GM12878 (cell line): ENCODE results near the gene PLEKHH2. TPM values are rescaled to one million over a fixed set of nuclear protein-coding genes. Genes with fewer than 3 reads are reported as not detected.

ENCODE experiments used
- ATAC-seq: fragments of 200-7000 bp; cut with Tn5 transposase; 3 replicates; pipeline ENCODE4 v1.9.1; 2020; ENCODE audit warnings: mild to moderate bottlenecking, moderate library complexity
- BruUV-seq: library from RNA; stranded (reverse); fragments of 400-500 nt; replicated peaks from 2 replicates; lab custom pipeline; 2021; lab: Mats Ljungman, UMichigan
- CTCF ChIA-PET: fragments of 300-600 bp; sonication (Branson Sonifier 250); formaldehyde crosslinking; extraction: SDS; loops from one replicate; lab custom pipeline; 2021; ENCODE audit warnings: inconsistent platforms; lab: Yijun Ruan, JAX
- POLR2A ChIA-PET: fragments of 350-600 bp; formaldehyde crosslinking; extraction: SDS; loops from one replicate; lab custom pipeline; 2021; ENCODE audit warnings: inconsistent platforms; lab: Charles Lee
- RAD21 ChIA-PET: fragments of 300-600 bp; sonication (Branson Sonifier 250); formaldehyde crosslinking; loops from one replicate; lab custom pipeline; 2023; ENCODE audit warnings: antibody characterized with exemption; ENCODE audit not compliant: unreplicated experiment; lab: Charles Lee
- SMC1A ChIA-PET: fragments of 300-600 bp; sonication (Branson Sonifier 250); formaldehyde crosslinking; loops from one replicate; lab custom pipeline; 2023; ENCODE audit not compliant: unreplicated experiment, uncharacterized antibody; lab: Charles Lee
- DNase-seq: peaks from one replicate; pipeline ENCODE4 v3.0.0-alpha.2; 2011; ENCODE audit warnings: low read depth, low spot score
- FAIRE-seq: peaks from 3 replicates; lab custom pipeline; 2011; peaks lifted over from hg19 to GRCh38; lab: Jason Lieb, UNC
- H2AFZ ChIP-seq: 2 replicates; pipeline ENCODE4 v1.6.0; 2011; ENCODE audit warnings: low read depth, low read length, control low read depth; ENCODE audit not compliant: control insufficient read depth
- H3K27ac ChIP-seq: 2 replicates; pipeline ENCODE4 v1.5.1; 2011; ENCODE audit warnings: control low read depth; ENCODE audit not compliant: control insufficient read depth, insufficient read depth
- H3K27me3 ChIP-seq, 2 experiments: replicated peaks in 1 of 2; 2 replicates each; pipeline versions ENCODE4 v1.6.0 to v1.6.1; 2011; ENCODE audit warnings: low read length in 1 of 2; ENCODE audit not compliant: control insufficient read depth in 2 of 2, insufficient read depth in 2 of 2
- H3K36me3 ChIP-seq, 2 experiments: 2 replicates each; pipeline ENCODE4 v1.5.1; 2011; ENCODE audit warnings: low read length in 1 of 2; ENCODE audit not compliant: control insufficient read depth in 2 of 2, insufficient read depth in 2 of 2
- H3K4me1 ChIP-seq: 2 replicates; pipeline ENCODE4 v1.6.1; 2011; ENCODE audit warnings: mild to moderate bottlenecking, low read length, moderate library complexity, mixed read lengths; ENCODE audit not compliant: control insufficient read depth, insufficient read depth
- H3K4me2 ChIP-seq: 2 replicates; pipeline ENCODE4 v1.6.0; 2011; ENCODE audit warnings: control low read depth; ENCODE audit not compliant: control insufficient read depth, insufficient read depth
- H3K4me3 ChIP-seq: fragments of 200-600 bp; sonication (generic); 2 replicates; pipeline ENCODE4 v1.5.1; 2016
- H3K79me2 ChIP-seq: 2 replicates; pipeline ENCODE4 v1.6.0; 2011; ENCODE audit warnings: low read length; ENCODE audit not compliant: control insufficient read depth, insufficient read depth
- H3K9ac ChIP-seq: 2 replicates; pipeline ENCODE4 v1.8.0; 2011; ENCODE audit warnings: low read length, control low read depth, mixed read lengths; ENCODE audit not compliant: control insufficient read depth, insufficient read depth
- H3K9me3 ChIP-seq: replicated peaks from 3 replicates; pipeline ENCODE4 v1.5.1; 2011; ENCODE audit warnings: mild to moderate bottlenecking, low read length; ENCODE audit not compliant: control insufficient read depth, insufficient read depth
- H4K20me1 ChIP-seq: 2 replicates; pipeline ENCODE4 v1.6.0; 2011; ENCODE audit not compliant: control insufficient read depth, insufficient read depth
- CBX5 ChIP-seq: sonication (generic); IDR thresholded peaks from 2 replicates; pipeline ENCODE4 v1.6.1; 2016; ENCODE audit warnings: low read depth, moderate library complexity, mild to moderate bottlenecking, inconsistent platforms
- CREB1 ChIP-seq: IDR thresholded peaks from 2 replicates; pipeline ENCODE4 v1.6.1; 2012; ENCODE audit warnings: low read depth, mild to moderate bottlenecking, inconsistent platforms
- EGR1 ChIP-seq, 2 experiments: IDR thresholded peaks; 1 replicate in 1 of 2; 2 replicates in 1 of 2; pipeline ENCODE4 v1.6.1; 2011 to 2012; ENCODE audit warnings: low read depth in 2 of 2, low read length in 2 of 2, borderline replicate concordance in 1 of 2, mild to moderate bottlenecking in 1 of 2, moderate library complexity in 1 of 2
- ETV6 ChIP-seq, 2 experiments: fragments of 450-650 bp in 1 of 2; IDR thresholded peaks in 1 of 2; conservative IDR thresholded peaks in 1 of 2; 2 replicates each; pipeline ENCODE4 v1.6.1; 2014; ENCODE audit warnings: antibody characterized with exemption in 1 of 2, borderline replicate concordance in 1 of 2, low read depth in 1 of 2, mild to moderate bottlenecking in 1 of 2, moderate library complexity in 1 of 2
- POLR2AphosphoS5 ChIP-seq: IDR thresholded peaks from 2 replicates; pipeline ENCODE4 v1.6.1; 2011; ENCODE audit warnings: mild to moderate bottlenecking, low read length, inconsistent platforms
- SRF ChIP-seq, 2 experiments: IDR thresholded peaks; 2 replicates each; pipeline ENCODE4 v1.6.1; 2011; ENCODE audit warnings: low read depth in 2 of 2, low read length in 2 of 2, mild to moderate bottlenecking in 1 of 2, moderate library complexity in 1 of 2
- YY1 ChIP-seq: IDR thresholded peaks from 2 replicates; pipeline ENCODE4 v1.6.1; 2011; ENCODE audit warnings: low read depth, mild to moderate bottlenecking, low read length
- ZNF384 ChIP-seq: IDR thresholded peaks from 2 replicates; pipeline ENCODE4 v1.6.1; 2012; ENCODE audit warnings: low read depth, mild to moderate bottlenecking, low read length, improper control_type of control experiment, borderline replicate concordance
- ZNF622 ChIP-seq: fragments of 450-650 bp; IDR thresholded peaks from 2 replicates; pipeline ENCODE4 v1.6.1; 2017; ENCODE audit warnings: mild to moderate bottlenecking, inconsistent platforms
- ZZZ3 ChIP-seq: IDR thresholded peaks from 2 replicates; pipeline ENCODE4 v1.6.1; 2011; ENCODE audit warnings: low read depth; ENCODE audit not compliant: control insufficient read depth, insufficient read length
- WGBS: methylation state at CpG from one replicate; pipeline ENCODE4 v1.1.6; 2016; ENCODE audit warnings: low lambda C conversion rate; ENCODE audit not compliant: insufficient replicate concordance, insufficient coverage; ENCODE audit errors: missing lambda C conversion rate; 5-methylcytosine and 5-hydroxymethylcytosine counted together
- in situ Hi-C: fragments of 300-500 bp; cut with MboI; formaldehyde crosslinking; loops from 9 replicates; pipeline ENCODE4 v1.14.3; 2018; ENCODE audit warnings: mixed read lengths
- intact Hi-C: fragments of 100-400 bp; cut with micrococcal nuclease; formaldehyde crosslinking; loops from one replicate; pipeline ENCODE4 v1.14.2; 2022; ENCODE audit not compliant: unreplicated experiment
- polyA plus RNA-seq, 11 experiments: library from polyadenylated mRNA; depleted of rRNA in 4 of 11; unstranded in 6 of 11; stranded (reverse) in 5 of 11; fragments of >200 nt; fragmentation: Nextera tagmentation in 4 of 11; fragmentation: Illumina TruSeq in 1 of 11; extraction: Ambion mirVana in 4 of 11; extraction: Trizol in 1 of 11; gene quantifications; 1 replicate in 1 of 11; 2 replicates in 10 of 11; pipeline versions ENCODE4 v1.2.1 to v1.2.3, GENCODE V29; 2011 to 2016; ENCODE audit warnings: inconsistent platforms in 2 of 11, missing spikeins in 2 of 11, low read depth in 1 of 11
- total RNA-seq, 4 experiments: library from RNA; depleted of rRNA in 3 of 4; stranded (reverse); fragments of >200 nt in 3 of 4; fragmentation: Illumina TruSeq in 1 of 4; extraction: Trizol in 1 of 4; gene quantifications; 2 replicates each; pipeline versions ENCODE4 v1.2.1 to v1.2.3, GENCODE V29; 2013 to 2021
- TF ChIP-seq, protein P1 (sequence below): fragments of 450-650 bp; IDR thresholded peaks from 2 replicates; pipeline ENCODE4 v1.6.1; 2016; ENCODE audit warnings: mild to moderate bottlenecking
- TF ChIP-seq, protein P2 (sequence below): fragments of 450-650 bp; IDR thresholded peaks from 2 replicates; pipeline ENCODE4 v1.6.1; 2018; ENCODE audit warnings: mild to moderate bottlenecking, low read depth, moderate library complexity; ENCODE audit not compliant: partially characterized antibody
- TF ChIP-seq, protein P3 (sequence below): IDR thresholded peaks from 2 replicates; pipeline ENCODE4 v1.6.1; 2011; ENCODE audit warnings: low read depth, low read length, improper control_type of control experiment, borderline replicate concordance
- TF ChIP-seq, protein P4 (sequence below): fragments of 450-650 bp; conservative IDR thresholded peaks from 2 replicates; pipeline ENCODE4 v1.6.1; 2017; ENCODE audit warnings: mild to moderate bottlenecking, moderate library complexity

The PLEKHH2 gene
- total and polyA plus RNA-seq, 10 of the 15 experiments (the other 5 are each of a cell fraction or from before 2014, with no cell fraction given) = not detected

DNA sequence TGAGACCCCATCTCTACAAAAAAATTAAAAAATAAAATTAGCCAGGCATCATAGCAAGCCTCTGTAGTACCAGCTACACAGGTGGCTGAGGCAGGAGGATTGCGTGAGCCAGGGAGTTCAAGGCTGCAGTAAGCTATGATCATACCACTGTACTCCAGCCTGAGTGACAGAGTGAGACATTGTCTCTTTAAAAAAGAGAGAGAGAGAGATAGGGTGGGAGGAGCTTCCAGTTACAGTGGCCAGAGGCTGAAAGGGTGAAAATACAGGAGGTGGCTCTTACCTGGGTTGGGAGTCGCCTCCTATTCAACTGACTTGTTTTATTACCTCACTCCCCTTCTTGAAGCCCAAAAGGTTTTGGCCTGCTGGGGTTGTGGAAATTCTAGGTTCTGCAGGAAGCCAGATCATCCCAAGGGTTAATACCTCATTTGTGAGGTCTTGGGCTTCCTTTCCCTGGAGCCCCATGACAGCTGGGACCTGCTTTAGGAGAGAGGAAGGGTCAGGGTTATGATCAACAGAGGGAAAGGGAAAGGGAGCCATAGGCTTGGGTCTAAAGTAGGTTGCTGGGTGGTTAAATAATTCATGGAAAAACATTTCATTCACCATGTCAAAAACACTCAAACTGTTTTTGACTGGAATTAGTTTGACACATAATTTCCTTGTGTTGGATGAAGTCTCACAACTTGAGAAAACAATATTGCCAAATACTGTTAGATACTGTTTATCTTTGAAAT is 154.1 kb downstream of the PLEKHH2 start:
- no TSS peak for BruUV-seq
- in situ Hi-C loops = no loop called here
- H2AFZ ChIP-seq = no peak overlapping the region
- TF ChIP-seq, protein P1, sequence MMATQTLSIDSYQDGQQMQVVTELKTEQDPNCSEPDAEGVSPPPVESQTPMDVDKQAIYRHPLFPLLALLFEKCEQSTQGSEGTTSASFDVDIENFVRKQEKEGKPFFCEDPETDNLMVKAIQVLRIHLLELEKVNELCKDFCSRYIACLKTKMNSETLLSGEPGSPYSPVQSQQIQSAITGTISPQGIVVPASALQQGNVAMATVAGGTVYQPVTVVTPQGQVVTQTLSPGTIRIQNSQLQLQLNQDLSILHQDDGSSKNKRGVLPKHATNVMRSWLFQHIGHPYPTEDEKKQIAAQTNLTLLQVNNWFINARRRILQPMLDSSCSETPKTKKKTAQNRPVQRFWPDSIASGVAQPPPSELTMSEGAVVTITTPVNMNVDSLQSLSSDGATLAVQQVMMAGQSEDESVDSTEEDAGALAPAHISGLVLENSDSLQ = no peak
- TF ChIP-seq, protein P2, sequence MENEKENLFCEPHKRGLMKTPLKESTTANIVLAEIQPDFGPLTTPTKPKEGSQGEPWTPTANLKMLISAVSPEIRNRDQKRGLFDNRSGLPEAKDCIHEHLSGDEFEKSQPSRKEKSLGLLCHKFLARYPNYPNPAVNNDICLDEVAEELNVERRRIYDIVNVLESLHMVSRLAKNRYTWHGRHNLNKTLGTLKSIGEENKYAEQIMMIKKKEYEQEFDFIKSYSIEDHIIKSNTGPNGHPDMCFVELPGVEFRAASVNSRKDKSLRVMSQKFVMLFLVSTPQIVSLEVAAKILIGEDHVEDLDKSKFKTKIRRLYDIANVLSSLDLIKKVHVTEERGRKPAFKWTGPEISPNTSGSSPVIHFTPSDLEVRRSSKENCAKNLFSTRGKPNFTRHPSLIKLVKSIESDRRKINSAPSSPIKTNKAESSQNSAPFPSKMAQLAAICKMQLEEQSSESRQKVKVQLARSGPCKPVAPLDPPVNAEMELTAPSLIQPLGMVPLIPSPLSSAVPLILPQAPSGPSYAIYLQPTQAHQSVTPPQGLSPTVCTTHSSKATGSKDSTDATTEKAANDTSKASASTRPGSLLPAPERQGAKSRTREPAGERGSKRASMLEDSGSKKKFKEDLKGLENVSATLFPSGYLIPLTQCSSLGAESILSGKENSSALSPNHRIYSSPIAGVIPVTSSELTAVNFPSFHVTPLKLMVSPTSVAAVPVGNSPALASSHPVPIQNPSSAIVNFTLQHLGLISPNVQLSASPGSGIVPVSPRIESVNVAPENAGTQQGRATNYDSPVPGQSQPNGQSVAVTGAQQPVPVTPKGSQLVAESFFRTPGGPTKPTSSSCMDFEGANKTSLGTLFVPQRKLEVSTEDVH = no peak
- no peak for TF ChIP-seq ZZZ3
- TF ChIP-seq, protein P3, sequence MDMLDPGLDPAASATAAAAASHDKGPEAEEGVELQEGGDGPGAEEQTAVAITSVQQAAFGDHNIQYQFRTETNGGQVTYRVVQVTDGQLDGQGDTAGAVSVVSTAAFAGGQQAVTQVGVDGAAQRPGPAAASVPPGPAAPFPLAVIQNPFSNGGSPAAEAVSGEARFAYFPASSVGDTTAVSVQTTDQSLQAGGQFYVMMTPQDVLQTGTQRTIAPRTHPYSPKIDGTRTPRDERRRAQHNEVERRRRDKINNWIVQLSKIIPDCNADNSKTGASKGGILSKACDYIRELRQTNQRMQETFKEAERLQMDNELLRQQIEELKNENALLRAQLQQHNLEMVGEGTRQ = no peak
- TF ChIP-seq EGR1 (IDR thresholded peaks at IDR 0.05; ENCODE audit: borderline replicate concordance in 1 of 2, low read depth in 2 of 2, low read length in 2 of 2) = no peak
- no peak for TF ChIP-seq CBX5
- TF ChIP-seq, protein P4, sequence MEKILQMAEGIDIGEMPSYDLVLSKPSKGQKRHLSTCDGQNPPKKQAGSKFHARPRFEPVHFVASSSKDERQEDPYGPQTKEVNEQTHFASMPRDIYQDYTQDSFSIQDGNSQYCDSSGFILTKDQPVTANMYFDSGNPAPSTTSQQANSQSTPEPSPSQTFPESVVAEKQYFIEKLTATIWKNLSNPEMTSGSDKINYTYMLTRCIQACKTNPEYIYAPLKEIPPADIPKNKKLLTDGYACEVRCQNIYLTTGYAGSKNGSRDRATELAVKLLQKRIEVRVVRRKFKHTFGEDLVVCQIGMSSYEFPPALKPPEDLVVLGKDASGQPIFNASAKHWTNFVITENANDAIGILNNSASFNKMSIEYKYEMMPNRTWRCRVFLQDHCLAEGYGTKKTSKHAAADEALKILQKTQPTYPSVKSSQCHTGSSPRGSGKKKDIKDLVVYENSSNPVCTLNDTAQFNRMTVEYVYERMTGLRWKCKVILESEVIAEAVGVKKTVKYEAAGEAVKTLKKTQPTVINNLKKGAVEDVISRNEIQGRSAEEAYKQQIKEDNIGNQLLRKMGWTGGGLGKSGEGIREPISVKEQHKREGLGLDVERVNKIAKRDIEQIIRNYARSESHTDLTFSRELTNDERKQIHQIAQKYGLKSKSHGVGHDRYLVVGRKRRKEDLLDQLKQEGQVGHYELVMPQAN = no peak
- TF ChIP-seq ETV6 (conservative IDR thresholded peaks at IDR 0.05 in 1 of 2, IDR thresholded peaks at IDR 0.05 in 1 of 2; ENCODE audit: borderline replicate concordance in 1 of 2, low read depth in 1 of 2) = no peak
- TF ChIP-seq POLR2AphosphoS5 = no peak
- TF ChIP-seq CREB1 = no peak
- no peak for TF ChIP-seq ZNF384
- TF ChIP-seq ZNF622 = no peak
- TF ChIP-seq YY1 = no peak
- TF ChIP-seq SRF (IDR thresholded peaks at IDR 0.05; ENCODE audit: low read depth in 2 of 2, low read length in 2 of 2) = no peak

More for the DNA sequence above, 154.1 kb downstream of the PLEKHH2 start:
- Histone ChIP-seq H3K79me2 (no peaks in the 10 kb centered on the region), H3K9me3 (no peaks in the 10 kb centered on the region), H3K4me3 (no peak overlapping the region), H3K27me3 (no peaks in the 10 kb centered on the region), H3K9ac (no peak overlapping the region), H3K4me2 (no peak overlapping the region), H4K20me1 (no peaks in the 10 kb centered on the region), H3K4me1 (no peaks in the 10 kb centered on the region), H3K36me3 (peaks cover 0 to 3% of the 10 kb centered on the region in 2 experiments; a peak in 1 of 4 replicates), H3K27ac (no peak overlapping the region)
- 92% methylated on average over 2 of the region's 2 CpGs for WGBS
- ChIA-PET POLR2A (interaction anchor here (1.0 kb wide), 1 partner anchor 17 kb away, joined by 3 read pairs; no protein-coding TSS in a partner anchor), RAD21 (no interaction called here), SMC1A (interaction anchor here (2.1 kb wide), 1 partner anchor 9 kb away, joined by 4 read pairs; no protein-coding TSS in a partner anchor), CTCF (no interaction called here)
- DNase-seq (no peak), FAIRE-seq (no peak), ATAC-seq (no peak)
- intact Hi-C loops = no loop called here
